Gastroesophageal sphincter (tissue), 4 donors: ENCODE results near the gene TRAK2. TPM values are rescaled to one million over a fixed set of nuclear protein-coding genes. Genes with fewer than 3 reads are reported as not detected.
"Not testable (repeated sequence)": the region's sequence is repeated elsewhere in the genome, so short reads cannot be mapped to it uniquely, and the experiment has no call there.

Experiments
- ATAC-seq: fragments of 150-250 bp; one replicate; pipeline ENCODE4 v1.9.1; 2016; ENCODE audit warnings: mild to moderate bottlenecking, moderate library complexity
- H3K27ac ChIP-seq, 4 donors: fragments of 200-600 bp; sonication (generic) in 3 of 4; 1 replicate in 3 of 4; 2 replicates in 1 of 4; pipeline ENCODE4 v1.5.1; 2016 to 2019
- H3K27me3 ChIP-seq: fragments of 200-600 bp; sonication (generic); one replicate; pipeline ENCODE4 v1.5.1; 2019
- H3K36me3 ChIP-seq, 2 donors: fragments of 200-600 bp; sonication (generic); one replicate each; pipeline ENCODE4 v1.5.1; 2019; ENCODE audit warnings: control low read depth in 1 of 2
- H3K4me1 ChIP-seq, 3 donors: fragments of 200-600 bp; sonication (generic); 1 replicate in 2 of 3; 2 replicates in 1 of 3; pipeline ENCODE4 v1.5.1; 2016 to 2019; ENCODE audit warnings: control low read depth in 2 of 3
- H3K4me3 ChIP-seq, 2 donors: fragments of 200-600 bp; sonication (generic); one replicate each; pipeline ENCODE4 v1.5.1; 2019; ENCODE audit warnings: mild to moderate bottlenecking in 1 of 2, moderate library complexity in 1 of 2
- H3K9me3 ChIP-seq, 3 donors: fragments of 200-600 bp; sonication (generic); one replicate each; pipeline ENCODE4 v1.5.1; 2017 to 2019; ENCODE audit warnings: control low read depth in 2 of 3
- EP300 ChIP-seq: sonication (generic); formaldehyde crosslinking; IDR thresholded peaks from one replicate; pipeline ENCODE4 v1.6.1; 2017; ENCODE audit warnings: antibody characterized with exemption, mild to moderate bottlenecking
- POLR2A ChIP-seq, 2 donors: fragments of 450-650 bp; IDR thresholded peaks; one replicate each; pipeline ENCODE4 v1.6.1; 2017; ENCODE audit warnings: antibody characterized with exemption in 2 of 2, mild to moderate bottlenecking in 2 of 2, moderate library complexity in 1 of 2
- POLR2AphosphoS5 ChIP-seq: sonication (generic); formaldehyde crosslinking; IDR thresholded peaks from one replicate; pipeline ENCODE4 v1.6.1; 2017; ENCODE audit warnings: antibody characterized with exemption
- WGBS, 2 donors: methylation state at CpG; one replicate each; pipeline ENCODE4 v1.1.5; 2018; ENCODE audit warnings: low coverage in 1 of 2; 5-methylcytosine and 5-hydroxymethylcytosine counted together
- total RNA-seq, 4 donors: library from RNA; depleted of rRNA; stranded (reverse); fragments of >200 nt; gene quantifications; one replicate each; pipeline ENCODE4 v1.1.0, GENCODE V29; 2016
- TF ChIP-seq, protein P1 (sequence below), 4 experiments: fragments of 200-600 bp in 2 of 4; fragments of 450-650 bp in 2 of 4; sonication (generic) in 1 of 4; IDR thresholded peaks; one replicate each; pipeline ENCODE4 v1.5.1; 2017 to 2019; ENCODE audit warnings: antibody characterized with exemption in 4 of 4, mild to moderate bottlenecking in 2 of 4, moderate library complexity in 2 of 4

The TRAK2 gene
- total RNA-seq, 4 donors from 2014 or later = 64.8 to 129 (median 105) TPM

DNA sequence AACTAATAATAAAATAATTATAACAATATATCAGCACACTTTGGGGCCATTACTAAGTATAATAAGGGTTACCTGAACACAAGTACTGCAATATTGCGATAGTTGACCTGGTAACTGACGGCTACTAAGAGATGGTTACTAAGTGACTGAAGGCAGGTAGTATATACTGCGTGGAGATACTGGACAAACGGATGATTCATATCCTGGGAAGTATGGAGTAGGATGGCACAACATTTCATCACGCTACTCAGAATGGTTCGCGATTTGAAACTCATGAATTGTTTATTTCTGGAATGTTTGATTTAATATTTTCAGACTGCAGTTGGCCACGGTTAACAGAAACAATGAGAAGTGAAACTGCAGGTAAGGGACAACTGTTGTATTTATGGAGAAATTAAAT lies 54.7 kb downstream of the TRAK2 start:
- H3K27me3 ChIP-seq = no peaks in the 10 kb centered on the region
- H3K9me3 ChIP-seq = no peaks in the 10 kb centered on the region
- no peak overlapping the region for H3K4me3 ChIP-seq
- no peak for ATAC-seq
- peaks cover 0 to 12% (median 6%) of the 10 kb centered on the region in 3 donors for H3K4me1 ChIP-seq
- H3K27ac ChIP-seq = no peak overlapping the region
- H3K36me3 ChIP-seq = peaks cover 16 to 71% of the 10 kb centered on the region in 2 donors
- WGBS, 2 donors = 73 to 80% methylated on average over 8 of the region's 8 CpGs
- no peak for TF ChIP-seq POLR2AphosphoS5
- no peak for TF ChIP-seq POLR2A (IDR thresholded peaks at IDR 0.05)
- TF ChIP-seq EP300 = no peak
- TF ChIP-seq, protein P1, sequence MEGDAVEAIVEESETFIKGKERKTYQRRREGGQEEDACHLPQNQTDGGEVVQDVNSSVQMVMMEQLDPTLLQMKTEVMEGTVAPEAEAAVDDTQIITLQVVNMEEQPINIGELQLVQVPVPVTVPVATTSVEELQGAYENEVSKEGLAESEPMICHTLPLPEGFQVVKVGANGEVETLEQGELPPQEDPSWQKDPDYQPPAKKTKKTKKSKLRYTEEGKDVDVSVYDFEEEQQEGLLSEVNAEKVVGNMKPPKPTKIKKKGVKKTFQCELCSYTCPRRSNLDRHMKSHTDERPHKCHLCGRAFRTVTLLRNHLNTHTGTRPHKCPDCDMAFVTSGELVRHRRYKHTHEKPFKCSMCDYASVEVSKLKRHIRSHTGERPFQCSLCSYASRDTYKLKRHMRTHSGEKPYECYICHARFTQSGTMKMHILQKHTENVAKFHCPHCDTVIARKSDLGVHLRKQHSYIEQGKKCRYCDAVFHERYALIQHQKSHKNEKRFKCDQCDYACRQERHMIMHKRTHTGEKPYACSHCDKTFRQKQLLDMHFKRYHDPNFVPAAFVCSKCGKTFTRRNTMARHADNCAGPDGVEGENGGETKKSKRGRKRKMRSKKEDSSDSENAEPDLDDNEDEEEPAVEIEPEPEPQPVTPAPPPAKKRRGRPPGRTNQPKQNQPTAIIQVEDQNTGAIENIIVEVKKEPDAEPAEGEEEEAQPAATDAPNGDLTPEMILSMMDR (IDR thresholded peaks at IDR 0.05) = no peak

DNA sequence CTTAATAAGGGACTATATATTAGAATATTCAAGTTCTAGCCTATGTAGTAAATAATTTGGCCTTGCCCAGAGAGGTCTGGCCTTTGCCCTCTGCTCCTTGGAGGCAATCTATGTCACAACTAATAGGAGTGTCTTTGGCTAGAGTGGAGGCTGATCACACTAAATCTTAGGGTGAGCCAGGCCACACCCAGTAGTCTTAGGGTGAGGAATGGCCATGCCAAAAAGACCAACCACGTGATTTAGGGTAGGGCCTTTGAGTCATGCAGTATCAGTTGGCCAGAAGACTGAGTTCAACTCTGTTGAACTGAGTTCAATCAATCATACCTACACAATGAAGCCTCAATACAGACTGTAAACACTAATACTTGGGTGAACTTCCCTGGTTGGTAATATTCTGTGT lies 68.1 kb downstream of the TRAK2 start:
- Histone ChIP-seq H3K9me3 (no peaks in the 10 kb centered on the region), H3K27me3 (no peaks in the 10 kb centered on the region), H3K36me3 (peaks cover 0 to 92% of the 10 kb centered on the region in 2 donors), H3K4me3 (no peak overlapping the region), H3K27ac (no peak overlapping the region), H3K4me1 (no peaks in the 10 kb centered on the region)
- TF ChIP-seq, protein P1 (IDR thresholded peaks at IDR 0.05) = no peak
- TF ChIP-seq EP300 = no peak
- TF ChIP-seq POLR2AphosphoS5 = no peak
- no peak for TF ChIP-seq POLR2A (IDR thresholded peaks at IDR 0.05)
- ATAC-seq = peak; percentile 31
- 63% methylated on average over 1 of the region's 1 CpG; no CpG with 5 or more reads in 1 of the 2 donors for WGBS, 2 donors

DNA sequence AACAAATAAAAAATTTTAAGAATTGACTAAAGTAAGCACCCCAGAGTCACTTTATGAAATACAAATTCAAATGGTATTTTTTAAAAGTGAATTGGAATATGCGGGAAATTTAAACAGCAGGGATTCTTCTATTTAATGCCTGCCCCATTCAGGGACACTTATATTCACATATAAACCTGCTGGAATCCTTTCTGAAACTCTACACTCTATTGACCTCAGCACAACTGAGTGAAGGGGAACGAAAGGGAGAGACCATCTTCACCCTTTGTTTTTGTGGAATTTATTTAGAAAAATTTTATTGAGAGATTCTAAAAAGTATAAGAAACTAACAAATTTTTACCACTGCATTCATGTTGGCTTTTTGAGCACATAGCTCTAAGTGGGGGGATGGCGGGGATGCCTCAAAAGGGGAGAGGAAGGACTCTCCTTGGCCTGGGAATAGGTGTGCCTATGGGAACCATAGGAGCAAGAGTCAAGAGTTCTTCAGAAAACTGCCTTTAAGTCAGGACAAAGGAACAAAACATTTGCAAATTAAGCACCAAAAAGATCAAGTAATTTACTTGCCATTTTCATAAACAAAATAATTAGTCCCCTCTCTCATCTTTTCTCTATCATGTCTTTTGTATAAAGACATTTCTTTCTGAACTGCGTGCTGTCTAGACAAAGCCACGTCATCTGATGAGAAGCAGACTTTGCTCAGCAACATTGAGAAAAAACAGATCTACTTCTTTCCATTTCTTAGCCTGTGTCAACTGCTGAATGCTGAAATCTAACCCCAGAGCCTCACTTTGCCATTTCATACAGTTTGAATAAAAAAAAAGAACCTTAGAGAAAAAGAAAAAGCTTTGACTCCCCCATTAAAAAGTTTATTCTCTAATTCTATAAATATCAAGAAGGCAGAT lies 72.5 kb downstream of the TRAK2 start:
- 64 to 67% methylated on average over 5 of the region's 5 CpGs for WGBS, 2 donors
- no peaks in the 10 kb centered on the region for H3K4me1 ChIP-seq
- H3K36me3 ChIP-seq = peaks cover 0 to 66% of the 10 kb centered on the region in 2 donors
- no peak overlapping the region for H3K27ac ChIP-seq
- H3K27me3 ChIP-seq = no peaks in the 10 kb centered on the region
- TF ChIP-seq EP300 (no peak), POLR2A (IDR thresholded peaks at IDR 0.05) (no peak), POLR2AphosphoS5 (peak; percentile 76)
- TF ChIP-seq, protein P1 (IDR thresholded peaks at IDR 0.05) = no peak
- H3K9me3 ChIP-seq = no peaks in the 10 kb centered on the region
- ATAC-seq = no peak
- H3K4me3 ChIP-seq = no peak overlapping the region

DNA sequence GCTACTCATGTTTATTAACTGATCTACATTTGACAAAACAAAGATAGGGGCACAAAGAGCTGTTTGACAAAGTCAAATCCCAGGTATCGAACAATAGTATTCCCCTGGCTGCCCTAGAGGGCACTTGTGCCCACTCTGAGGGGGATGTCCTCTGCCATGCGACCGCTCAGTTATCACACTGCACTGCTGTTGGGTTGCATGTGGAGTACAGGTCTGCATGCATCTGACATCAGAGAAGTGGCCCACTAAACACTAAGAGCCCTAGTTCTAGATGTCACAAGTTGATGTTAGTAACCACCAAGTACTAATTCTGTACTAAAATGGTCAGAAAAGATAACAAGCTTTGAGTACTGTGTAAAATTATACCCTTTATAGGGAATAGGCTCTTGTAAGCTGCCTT lies 74.0 kb downstream of the TRAK2 start:
- peaks cover 0 to 55% of the 10 kb centered on the region in 2 donors for H3K36me3 ChIP-seq
- no peak overlapping the region for H3K4me3 ChIP-seq
- no peak overlapping the region for H3K27ac ChIP-seq
- no peaks in the 10 kb centered on the region for H3K27me3 ChIP-seq
- TF ChIP-seq, protein P1 (IDR thresholded peaks at IDR 0.05) = no peak
- TF ChIP-seq POLR2A (IDR thresholded peaks at IDR 0.05) (no peak), POLR2AphosphoS5 (no peak), EP300 (no peak)
- no peaks in the 10 kb centered on the region for H3K4me1 ChIP-seq
- 84 to 89% methylated on average over 3 of the region's 3 CpGs for WGBS, 2 donors
- no peaks in the 10 kb centered on the region for H3K9me3 ChIP-seq
- no peak for ATAC-seq

DNA sequence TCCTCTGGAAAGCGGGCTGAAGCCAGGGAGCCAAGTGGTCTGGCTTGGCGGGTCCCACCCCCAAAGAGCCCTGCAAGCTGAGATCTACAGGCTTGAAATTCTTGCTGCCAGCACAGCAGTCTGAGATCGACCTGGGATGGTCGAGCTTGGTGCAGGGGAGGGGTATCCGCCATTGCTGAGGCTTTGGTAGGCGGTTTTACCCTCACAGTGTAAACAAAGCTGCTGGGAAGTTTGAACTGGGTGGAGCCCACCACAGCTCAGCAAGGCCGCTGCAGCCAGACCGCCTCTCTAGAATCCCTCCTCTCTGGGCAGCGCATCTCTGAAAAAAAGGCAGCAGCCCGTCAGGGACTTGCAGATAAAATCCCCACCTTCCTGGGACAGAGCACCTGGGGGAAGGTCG lies 81.5 kb downstream of the TRAK2 start:
- Histone ChIP-seq H3K4me3 (no peak overlapping the region), H3K4me1 (no peaks in the 10 kb centered on the region), H3K27me3 (no peaks in the 10 kb centered on the region), H3K27ac (no peak overlapping the region), H3K36me3 (peaks cover 0 to 23% of the 10 kb centered on the region in 2 donors), H3K9me3 (peaks cover 0 to 22% (median 0%) of the 10 kb centered on the region in 3 donors)
- TF ChIP-seq EP300 (no peak), POLR2AphosphoS5 (no peak), POLR2A (IDR thresholded peaks at IDR 0.05) (no peak)
- TF ChIP-seq, protein P1 (IDR thresholded peaks at IDR 0.05) = no peak
- 79% methylated on average over 6 of the region's 11 CpGs; no CpG with 5 or more reads in 1 of the 2 donors for WGBS, 2 donors
- ATAC-seq = no peak

DNA sequence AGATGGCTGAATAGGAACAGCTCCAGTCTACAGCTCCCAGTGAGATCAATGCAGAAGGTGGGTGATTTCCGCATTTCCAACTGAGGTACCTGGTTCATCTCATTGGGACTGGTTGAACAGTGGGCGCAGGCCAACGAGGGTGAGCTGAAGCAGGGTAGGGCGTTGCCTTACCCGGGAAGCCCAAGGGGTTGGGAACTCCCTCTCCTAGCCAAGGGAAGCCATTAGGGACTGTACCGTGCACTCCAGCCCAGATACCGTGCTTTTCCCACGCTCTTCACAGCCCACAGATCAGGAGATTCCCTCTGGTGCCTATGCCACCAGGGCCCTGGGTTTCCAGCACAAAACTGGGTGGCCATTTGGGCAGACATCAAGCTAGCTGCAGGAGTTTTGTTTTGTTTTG lies 81.9 kb downstream of the TRAK2 start:
- not testable (repeated sequence) for ATAC-seq, H3K4me1 ChIP-seq, H3K27me3 ChIP-seq, H3K4me3 ChIP-seq, H3K27ac ChIP-seq
- peaks cover 0 to 22% (median 0%) of the 10 kb centered on the region in 3 donors for H3K9me3 ChIP-seq
- 76 to 98% methylated on average over 4 to 5 of the region's 8 CpGs for WGBS, 2 donors
- peaks cover 0 to 25% of the 10 kb centered on the region in 2 donors for H3K36me3 ChIP-seq
